Endothelial cell of umbilical vein (primary cell): ENCODE data around the gene SRPX. TPM values are rescaled to one million over a fixed set of nuclear protein-coding genes. Genes with fewer than 3 reads are reported as not detected.

ENCODE experiments used
- BruUV-seq: library from RNA; stranded (reverse); fragments of 400-500 nt; replicated peaks from 2 replicates; lab custom pipeline; 2021; lab: Mats Ljungman, UMichigan
- CTCF ChIA-PET: fragments of 300-600, 350-600 bp; sonication (Branson Sonifier 250); formaldehyde crosslinking; loops from one replicate; lab custom pipeline; 2021; ENCODE audit warnings: antibody characterized with exemption, inconsistent platforms; lab: Charles Lee
- POLR2A ChIA-PET: fragments of 300-600, 350-600 bp; sonication (Branson Sonifier 250); formaldehyde crosslinking; loops from one replicate; lab custom pipeline; 2021; ENCODE audit warnings: antibody characterized with exemption, inconsistent platforms; lab: Charles Lee
- DNase-seq: peaks from one replicate; pipeline ENCODE4 v3.0.0-alpha.2; 2011; ENCODE audit warnings: low read depth, low spot score
- FAIRE-seq: peaks from 2 replicates; lab custom pipeline; 2011; peaks lifted over from hg19 to GRCh38; lab: Jason Lieb, UNC
- H2AFZ ChIP-seq: 2 replicates; pipeline ENCODE4 v1.6.0; 2012; ENCODE audit warnings: low read depth, low read length, control low read depth, inconsistent platforms
- H3K27ac ChIP-seq: 2 replicates; pipeline ENCODE4 v1.5.1; 2011; ENCODE audit warnings: low read depth, mild to moderate bottlenecking, control low read depth, low read length, moderate library complexity; ENCODE audit not compliant: insufficient read depth
- H3K27me3 ChIP-seq, 2 experiments: 2 replicates each; pipeline versions ENCODE4 v1.6.0 to v1.6.1; 2011; ENCODE audit warnings: low read length in 2 of 2, mixed read lengths in 1 of 2; ENCODE audit not compliant: control insufficient read depth in 2 of 2, insufficient read depth in 2 of 2
- H3K36me3 ChIP-seq, 2 experiments: 2 replicates in 1 of 2; 3 replicates in 1 of 2; pipeline ENCODE4 v1.5.1; 2011; ENCODE audit warnings: low read length in 2 of 2, mild to moderate bottlenecking in 1 of 2, moderate library complexity in 1 of 2; ENCODE audit not compliant: control insufficient read depth in 2 of 2, insufficient read depth in 2 of 2; ENCODE audit errors: extremely low read depth in 1 of 2
- H3K4me1 ChIP-seq: 3 replicates; pipeline ENCODE4 v1.5.1; 2011; ENCODE audit warnings: mild to moderate bottlenecking, low read length; ENCODE audit not compliant: control insufficient read depth, insufficient read depth; ENCODE audit errors: extremely low read depth
- H3K4me2 ChIP-seq: 2 replicates; pipeline ENCODE4 v1.6.1; 2011; ENCODE audit warnings: low read length, control low read depth, mixed read lengths; ENCODE audit not compliant: insufficient read depth
- H3K4me3 ChIP-seq, 3 experiments: fragments of 200-600 bp in 1 of 3; sonication (generic), shearing (Covaris generic) in 1 of 3; replicated peaks in 1 of 3; 2 replicates each; pipeline ENCODE4 v1.5.1; 2011 to 2016; ENCODE audit warnings: control low read depth in 3 of 3, low read length in 3 of 3, mild to moderate bottlenecking in 2 of 3, inconsistent platforms in 1 of 3, low read depth in 1 of 3, moderate library complexity in 1 of 3; ENCODE audit not compliant: insufficient read depth in 1 of 3
- H3K79me2 ChIP-seq: 2 replicates; pipeline ENCODE4 v1.6.0; 2012; ENCODE audit warnings: low read length, inconsistent platforms; ENCODE audit not compliant: control insufficient read depth, insufficient read depth
- H3K9ac ChIP-seq: replicated peaks from 2 replicates; pipeline ENCODE3; 2011; ENCODE audit warnings: low read length, control low read depth; ENCODE audit not compliant: insufficient read depth; ENCODE audit errors: extremely low read depth
- H3K9me1 ChIP-seq: replicated peaks from 3 replicates; pipeline ENCODE4 v1.6.0; 2011; ENCODE audit warnings: mild to moderate bottlenecking, low read length; ENCODE audit not compliant: control insufficient read depth, insufficient read depth; ENCODE audit errors: extremely low read depth
- H3K9me3 ChIP-seq: replicated peaks from 2 replicates; pipeline ENCODE4 v1.5.1; 2012; ENCODE audit warnings: low read length, inconsistent platforms; ENCODE audit not compliant: control insufficient read depth, insufficient read depth
- H4K20me1 ChIP-seq: replicated peaks from 2 replicates; pipeline ENCODE3; 2011; ENCODE audit warnings: mild to moderate bottlenecking, low read length; ENCODE audit not compliant: control insufficient read depth, insufficient read depth; ENCODE audit errors: extremely low read depth
- EZH2 ChIP-seq: IDR thresholded peaks from 2 replicates; pipeline ENCODE4 v1.6.1; 2012; ENCODE audit warnings: borderline replicate concordance, low read depth, mild to moderate bottlenecking, moderate library complexity, low read length, inconsistent platforms; ENCODE audit not compliant: severe bottlenecking
- FOS ChIP-seq: IDR thresholded peaks from 2 replicates; pipeline ENCODE4 v1.6.1; 2011; ENCODE audit warnings: mild to moderate bottlenecking, low read length, moderate library complexity, borderline replicate concordance; ENCODE audit not compliant: insufficient read depth
- GATA2 ChIP-seq: IDR thresholded peaks from 2 replicates; pipeline ENCODE4 v1.7.0; 2011; ENCODE audit warnings: low read depth, mild to moderate bottlenecking, moderate library complexity, mixed read lengths, low read length; ENCODE audit not compliant: insufficient read length, insufficient read depth
- JUN ChIP-seq: IDR thresholded peaks from 2 replicates; pipeline ENCODE4 v1.6.1; 2011; ENCODE audit warnings: borderline replicate concordance, low read depth; ENCODE audit not compliant: insufficient read length, insufficient read depth
- MYC ChIP-seq: IDR thresholded peaks from one replicate; pipeline ENCODE4 v1.6.1; 2011; ENCODE audit warnings: mild to moderate bottlenecking, low read depth, low read length
- POLR2A ChIP-seq: IDR thresholded peaks from 2 replicates; pipeline ENCODE4 v1.6.1; 2012; ENCODE audit warnings: low read depth, mild to moderate bottlenecking, control low read depth, low read length
- POLR2AphosphoS5 ChIP-seq: IDR thresholded peaks from 2 replicates; pipeline ENCODE4 v1.6.1; 2012; ENCODE audit warnings: low read depth, mild to moderate bottlenecking, control low read depth, low read length, moderate library complexity; ENCODE audit not compliant: insufficient read depth
- dilution Hi-C: fragments of 300-500 bp; cut with MboI; formaldehyde crosslinking; loops from one replicate; pipeline ENCODE4 v1.15.0; 2019; ENCODE audit warnings: low sequenced_read_pairs; ENCODE audit not compliant: extremely low pct_ligation_motif_present
- intact Hi-C: fragments of 100-400 bp; cut with micrococcal nuclease; formaldehyde crosslinking; loops from one replicate; pipeline ENCODE4 v1.10.0; 2022
- polyA plus RNA-seq, 4 experiments: library from polyadenylated mRNA; depleted of rRNA in 3 of 4; stranded (reverse) in 3 of 4; unstranded in 1 of 4; fragments of >200 nt; gene quantifications; 2 replicates each; pipeline versions ENCODE4 v1.2.1 to v1.2.3, GENCODE V29; 2011 to 2012; ENCODE audit warnings: missing spikeins in 1 of 4
- total RNA-seq: library from RNA; stranded (reverse); gene quantifications from 2 replicates; pipeline ENCODE4 v1.2.3, GENCODE V29; 2021
- TF ChIP-seq, protein P1 (sequence below): IDR thresholded peaks from 2 replicates; pipeline ENCODE4 v1.6.1; 2011; ENCODE audit not compliant: insufficient read depth, insufficient read length
- TF ChIP-seq, protein P2 (sequence below), 2 donors: IDR thresholded peaks; 1 replicate in 1 of 2; 2 replicates in 1 of 2; pipeline ENCODE4 v1.5.1; 2011; ENCODE audit warnings: low read length in 2 of 2, mild to moderate bottlenecking in 2 of 2, moderate library complexity in 2 of 2, control low read depth in 1 of 2, inconsistent platforms in 1 of 2, low read depth in 1 of 2; ENCODE audit not compliant: insufficient read depth in 1 of 2; ENCODE audit errors: extremely low read depth in 1 of 2

SRPX gene
- total and polyA plus RNA-seq, 2 donors (not counting 3 experiments of a cell fraction or from before 2014, with no cell fraction given), result 104 to 140 TPM

DNA sequence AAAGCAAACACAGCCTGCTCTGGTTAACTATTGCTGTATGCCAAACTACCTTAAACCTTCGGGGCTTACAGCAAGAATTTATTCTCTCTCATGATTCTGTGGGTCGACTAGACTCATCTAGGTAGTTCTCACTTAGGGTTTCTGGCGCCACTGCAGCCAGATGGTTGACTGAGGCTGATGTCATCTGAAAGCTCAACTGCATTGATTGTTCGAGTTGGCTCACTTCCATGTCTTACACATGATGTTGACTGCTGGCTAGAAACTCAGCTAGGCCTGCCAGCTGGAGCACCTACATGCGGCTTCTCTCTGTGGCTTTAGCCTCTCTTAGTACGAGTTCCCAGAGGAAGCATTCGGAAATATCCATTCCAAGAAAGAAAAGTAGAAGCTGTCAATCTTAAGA is 103.2 kb downstream of the SRPX start:
- no peak for TF ChIP-seq JUN
- TF ChIP-seq, protein P1, sequence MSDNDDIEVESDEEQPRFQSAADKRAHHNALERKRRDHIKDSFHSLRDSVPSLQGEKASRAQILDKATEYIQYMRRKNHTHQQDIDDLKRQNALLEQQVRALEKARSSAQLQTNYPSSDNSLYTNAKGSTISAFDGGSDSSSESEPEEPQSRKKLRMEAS, result no peak
- no peak for TF ChIP-seq MYC
- no peak for TF ChIP-seq POLR2AphosphoS5
- TF ChIP-seq GATA2, result no peak
- TF ChIP-seq FOS, result no peak
- no peak for TF ChIP-seq POLR2A
- TF ChIP-seq EZH2, result no peak
- TF ChIP-seq, protein P2, sequence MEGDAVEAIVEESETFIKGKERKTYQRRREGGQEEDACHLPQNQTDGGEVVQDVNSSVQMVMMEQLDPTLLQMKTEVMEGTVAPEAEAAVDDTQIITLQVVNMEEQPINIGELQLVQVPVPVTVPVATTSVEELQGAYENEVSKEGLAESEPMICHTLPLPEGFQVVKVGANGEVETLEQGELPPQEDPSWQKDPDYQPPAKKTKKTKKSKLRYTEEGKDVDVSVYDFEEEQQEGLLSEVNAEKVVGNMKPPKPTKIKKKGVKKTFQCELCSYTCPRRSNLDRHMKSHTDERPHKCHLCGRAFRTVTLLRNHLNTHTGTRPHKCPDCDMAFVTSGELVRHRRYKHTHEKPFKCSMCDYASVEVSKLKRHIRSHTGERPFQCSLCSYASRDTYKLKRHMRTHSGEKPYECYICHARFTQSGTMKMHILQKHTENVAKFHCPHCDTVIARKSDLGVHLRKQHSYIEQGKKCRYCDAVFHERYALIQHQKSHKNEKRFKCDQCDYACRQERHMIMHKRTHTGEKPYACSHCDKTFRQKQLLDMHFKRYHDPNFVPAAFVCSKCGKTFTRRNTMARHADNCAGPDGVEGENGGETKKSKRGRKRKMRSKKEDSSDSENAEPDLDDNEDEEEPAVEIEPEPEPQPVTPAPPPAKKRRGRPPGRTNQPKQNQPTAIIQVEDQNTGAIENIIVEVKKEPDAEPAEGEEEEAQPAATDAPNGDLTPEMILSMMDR (IDR thresholded peaks at IDR 0.05; ENCODE audit: extremely low read depth in 1 of 2, insufficient read depth in 1 of 2, low read depth in 1 of 2, low read length in 2 of 2), result no peak
- CTCF ChIA-PET, result no interaction called here
- Histone ChIP-seq H3K4me1 (no peaks in the 10 kb centered on the region), H3K36me3 (no peaks in the 10 kb centered on the region), H3K9me1 (no peaks in the 10 kb centered on the region), H3K27ac (no peak overlapping the region), H3K79me2 (no peaks in the 10 kb centered on the region), H3K9me3 (no peaks in the 10 kb centered on the region), H3K4me3 (no peak overlapping the region), H3K9ac (no peak overlapping the region), H3K4me2 (no peak overlapping the region), H3K27me3 (no peaks in the 10 kb centered on the region), H2AFZ (no peak overlapping the region), H4K20me1 (no peaks in the 10 kb centered on the region)
- dilution Hi-C loops, result no loop called here
- intact Hi-C loops, result no loop called here
- FAIRE-seq, result no peak
- POLR2A ChIA-PET, result no interaction called here
- peak; percentile 1 for DNase-seq
- no TSS peak for BruUV-seq
